Ishikawa (cell line): ENCODE results near the gene TMEM132A.
A peak's percentile ranks its signal among the peaks of the same experiment; 100 is the strongest.

Source experiments
- CEBPB ChIP-seq: IDR thresholded peaks from 2 replicates; pipeline ENCODE4 v1.6.1; 2012
- CREB1 ChIP-seq: IDR thresholded peaks from 2 replicates; pipeline ENCODE4 v1.6.1; 2012; ENCODE audit warnings: low read depth
- EGR1 ChIP-seq: IDR thresholded peaks from 2 replicates; pipeline ENCODE4 v1.6.1; 2012
- EP300 ChIP-seq: IDR thresholded peaks from 2 replicates; pipeline ENCODE4 v1.6.1; 2012; ENCODE audit warnings: borderline replicate concordance
- FOXM1 ChIP-seq: IDR thresholded peaks from 2 replicates; pipeline ENCODE4 v1.6.1; 2012; ENCODE audit warnings: low read depth, borderline replicate concordance
- NFIC ChIP-seq: IDR thresholded peaks from 2 replicates; pipeline ENCODE4 v1.6.1; 2012
- RAD21 ChIP-seq: IDR thresholded peaks from 2 replicates; pipeline ENCODE4 v1.6.1; 2012; ENCODE audit warnings: low read depth
- TAF1 ChIP-seq: IDR thresholded peaks from 2 replicates; pipeline ENCODE4 v1.6.1; 2012; ENCODE audit warnings: low read depth, mild to moderate bottlenecking
- TCF12 ChIP-seq: IDR thresholded peaks from 2 replicates; pipeline ENCODE4 v1.6.1; 2012; ENCODE audit warnings: low read depth
- TEAD4 ChIP-seq: IDR thresholded peaks from 2 replicates; pipeline ENCODE4 v1.6.1; 2012
- YY1 ChIP-seq: IDR thresholded peaks from 2 replicates; pipeline ENCODE4 v1.6.1; 2012; ENCODE audit warnings: low read depth
- ZBTB7A ChIP-seq: IDR thresholded peaks from 2 replicates; pipeline ENCODE4 v1.6.1; 2012; ENCODE audit warnings: low read depth
- TF ChIP-seq, protein P1 (sequence below): IDR thresholded peaks from 2 replicates; pipeline ENCODE4 v1.6.1; 2012
- TF ChIP-seq, protein P2 (sequence below): IDR thresholded peaks from 2 replicates; pipeline ENCODE4 v1.6.1; 2012
- TF ChIP-seq, protein P3 (sequence below): IDR thresholded peaks from 2 replicates; pipeline ENCODE4 v1.6.1; 2012; ENCODE audit warnings: low read depth, mild to moderate bottlenecking

Gene TMEM132A

DNA sequence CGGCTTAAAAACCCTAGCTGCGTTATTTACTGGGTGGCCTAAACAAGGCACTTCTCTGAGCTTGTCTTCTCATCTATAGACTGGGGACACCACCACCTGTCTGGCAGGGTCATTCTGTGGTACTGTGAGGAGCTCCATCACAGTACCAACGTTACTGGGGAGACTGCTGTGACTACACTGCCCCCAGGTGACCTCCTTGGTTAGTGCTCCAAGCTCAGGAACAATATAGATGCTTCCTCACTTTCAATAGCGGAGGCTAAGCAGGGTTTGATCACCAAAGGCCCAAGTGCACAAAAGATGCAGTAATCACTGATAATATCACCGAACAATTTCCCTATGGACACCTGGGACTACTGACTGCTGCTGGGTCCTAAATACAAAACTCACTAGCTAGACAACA, 36.7 kb upstream of the TMEM132A start:
- TF ChIP-seq RAD21 (peak; percentile 62), YY1 (no peak)

DNA sequence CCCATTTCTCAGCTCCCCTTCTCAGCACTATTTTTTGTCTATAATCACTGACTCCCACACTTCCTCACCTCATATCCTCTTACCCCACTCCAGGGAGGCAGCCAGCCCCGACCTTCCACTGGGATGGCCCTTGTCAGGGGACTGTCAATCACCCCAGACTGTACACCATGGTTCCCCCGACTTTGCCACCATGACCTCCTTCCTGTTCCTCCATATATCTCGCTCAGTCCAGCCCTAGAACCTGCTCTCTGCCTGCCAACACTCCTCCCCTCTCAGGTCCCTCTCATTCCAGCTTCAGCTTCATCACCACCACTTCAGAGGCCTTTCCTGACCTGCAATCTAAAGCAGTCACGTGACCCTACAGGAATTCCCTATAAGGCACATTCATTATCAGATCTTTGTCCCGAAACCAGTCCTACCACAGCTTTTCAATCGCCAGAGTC, 34.4 kb upstream of the TMEM132A start:
- TF ChIP-seq CREB1 (no peak), NFIC (no peak), CEBPB (no peak), EGR1 (no peak), TEAD4 (no peak), YY1 (no peak), TAF1 (no peak), EP300 (no peak)

DNA sequence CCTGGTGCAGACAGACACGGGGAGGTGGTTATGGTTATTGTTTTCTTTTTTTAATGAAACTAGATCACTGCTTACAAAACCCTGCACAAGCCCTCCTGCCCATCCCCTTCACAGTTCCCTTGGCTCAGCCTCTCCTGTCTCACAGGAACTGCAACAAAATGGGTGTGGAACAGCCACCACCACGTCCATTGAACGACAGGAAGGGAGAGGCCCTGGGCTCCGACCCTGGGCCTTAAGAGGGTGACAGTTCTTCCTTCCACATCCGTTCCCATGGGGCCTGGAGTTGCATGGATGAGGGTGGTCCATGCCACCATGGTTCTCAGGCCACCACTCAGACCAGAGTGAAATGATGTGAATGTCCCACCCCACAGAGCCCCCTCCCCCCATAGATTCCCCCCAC, 33.6 kb upstream of the TMEM132A start:
- TF ChIP-seq ZBTB7A (no peak), NFIC (no peak), TEAD4 (no peak), YY1 (no peak), EGR1 (no peak), EP300 (no peak), TCF12 (no peak), CREB1 (no peak), CEBPB (no peak), TAF1 (no peak), FOXM1 (no peak), RAD21 (no peak)
- TF ChIP-seq, protein P1, sequence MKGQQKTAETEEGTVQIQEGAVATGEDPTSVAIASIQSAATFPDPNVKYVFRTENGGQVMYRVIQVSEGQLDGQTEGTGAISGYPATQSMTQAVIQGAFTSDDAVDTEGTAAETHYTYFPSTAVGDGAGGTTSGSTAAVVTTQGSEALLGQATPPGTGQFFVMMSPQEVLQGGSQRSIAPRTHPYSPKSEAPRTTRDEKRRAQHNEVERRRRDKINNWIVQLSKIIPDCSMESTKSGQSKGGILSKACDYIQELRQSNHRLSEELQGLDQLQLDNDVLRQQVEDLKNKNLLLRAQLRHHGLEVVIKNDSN = no peak
- TF ChIP-seq, protein P2, sequence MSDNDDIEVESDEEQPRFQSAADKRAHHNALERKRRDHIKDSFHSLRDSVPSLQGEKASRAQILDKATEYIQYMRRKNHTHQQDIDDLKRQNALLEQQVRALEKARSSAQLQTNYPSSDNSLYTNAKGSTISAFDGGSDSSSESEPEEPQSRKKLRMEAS = no peak
- TF ChIP-seq, protein P3, sequence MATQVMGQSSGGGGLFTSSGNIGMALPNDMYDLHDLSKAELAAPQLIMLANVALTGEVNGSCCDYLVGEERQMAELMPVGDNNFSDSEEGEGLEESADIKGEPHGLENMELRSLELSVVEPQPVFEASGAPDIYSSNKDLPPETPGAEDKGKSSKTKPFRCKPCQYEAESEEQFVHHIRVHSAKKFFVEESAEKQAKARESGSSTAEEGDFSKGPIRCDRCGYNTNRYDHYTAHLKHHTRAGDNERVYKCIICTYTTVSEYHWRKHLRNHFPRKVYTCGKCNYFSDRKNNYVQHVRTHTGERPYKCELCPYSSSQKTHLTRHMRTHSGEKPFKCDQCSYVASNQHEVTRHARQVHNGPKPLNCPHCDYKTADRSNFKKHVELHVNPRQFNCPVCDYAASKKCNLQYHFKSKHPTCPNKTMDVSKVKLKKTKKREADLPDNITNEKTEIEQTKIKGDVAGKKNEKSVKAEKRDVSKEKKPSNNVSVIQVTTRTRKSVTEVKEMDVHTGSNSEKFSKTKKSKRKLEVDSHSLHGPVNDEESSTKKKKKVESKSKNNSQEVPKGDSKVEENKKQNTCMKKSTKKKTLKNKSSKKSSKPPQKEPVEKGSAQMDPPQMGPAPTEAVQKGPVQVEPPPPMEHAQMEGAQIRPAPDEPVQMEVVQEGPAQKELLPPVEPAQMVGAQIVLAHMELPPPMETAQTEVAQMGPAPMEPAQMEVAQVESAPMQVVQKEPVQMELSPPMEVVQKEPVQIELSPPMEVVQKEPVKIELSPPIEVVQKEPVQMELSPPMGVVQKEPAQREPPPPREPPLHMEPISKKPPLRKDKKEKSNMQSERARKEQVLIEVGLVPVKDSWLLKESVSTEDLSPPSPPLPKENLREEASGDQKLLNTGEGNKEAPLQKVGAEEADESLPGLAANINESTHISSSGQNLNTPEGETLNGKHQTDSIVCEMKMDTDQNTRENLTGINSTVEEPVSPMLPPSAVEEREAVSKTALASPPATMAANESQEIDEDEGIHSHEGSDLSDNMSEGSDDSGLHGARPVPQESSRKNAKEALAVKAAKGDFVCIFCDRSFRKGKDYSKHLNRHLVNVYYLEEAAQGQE = no peak

DNA sequence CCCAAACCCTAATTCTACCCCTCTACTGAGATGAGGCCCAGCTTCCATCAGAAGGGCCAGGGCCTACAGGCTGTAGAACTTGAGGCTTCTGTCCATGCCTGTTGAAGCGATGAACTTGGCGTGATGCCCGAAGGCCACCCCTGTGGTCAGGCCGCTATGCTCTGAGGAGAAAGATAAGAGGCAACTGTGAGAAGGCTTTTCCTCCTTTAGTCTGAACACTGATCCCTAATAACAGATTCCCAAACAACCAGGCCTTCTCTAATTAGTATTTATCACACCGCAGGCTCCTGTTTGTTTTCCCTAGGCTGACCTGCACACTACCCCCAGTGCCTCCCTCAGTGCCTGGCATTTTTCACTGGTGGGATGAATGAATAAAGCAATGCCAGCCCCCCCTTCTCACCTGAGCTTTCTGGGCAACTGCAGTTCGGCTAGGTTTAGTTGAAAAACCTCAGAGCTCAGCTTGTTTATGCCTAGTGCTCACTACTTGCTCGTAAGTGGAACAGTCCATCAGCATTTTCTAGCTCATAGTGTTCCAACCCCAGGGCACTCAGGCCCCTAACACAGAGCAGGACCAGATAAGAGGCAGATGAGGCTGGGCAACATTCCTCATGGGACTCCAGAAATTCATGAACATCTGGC, 33.0 kb upstream of the TMEM132A start:
- no peak for TF ChIP-seq EP300
- TF ChIP-seq YY1 = no peak
- no peak for TF ChIP-seq TEAD4
- TF ChIP-seq CREB1 = no peak
- TF ChIP-seq FOXM1 = no peak
- no peak for TF ChIP-seq EGR1
- TF ChIP-seq, protein P1 = no peak
- no peak for TF ChIP-seq NFIC
- TF ChIP-seq CEBPB = no peak
- TF ChIP-seq, protein P2 = no peak
- TF ChIP-seq, protein P3 = no peak
- TF ChIP-seq RAD21 = no peak
- no peak for TF ChIP-seq TCF12
- TF ChIP-seq TAF1 = no peak
- no peak for TF ChIP-seq ZBTB7A

DNA sequence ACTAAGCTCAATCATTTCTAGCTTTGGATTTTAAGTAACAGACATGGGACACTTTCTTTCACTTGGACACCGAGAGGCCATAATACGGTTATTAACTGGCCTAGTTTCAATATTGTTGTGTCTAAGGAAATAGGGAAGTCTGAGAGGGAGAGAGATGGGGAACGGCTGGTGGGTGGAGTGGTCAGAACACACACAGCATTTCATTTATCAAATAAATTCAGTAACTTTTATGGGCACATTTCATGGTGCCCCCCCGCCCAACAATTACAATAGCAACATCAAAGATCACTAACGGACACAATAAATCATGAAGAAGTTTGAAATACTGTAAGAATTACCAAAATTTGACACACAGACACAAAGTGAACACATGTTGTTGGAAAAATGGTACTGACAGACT, 28.6 kb upstream of the TMEM132A start:
- TF ChIP-seq EGR1 = no peak
- TF ChIP-seq, protein P3 = no peak
- TF ChIP-seq EP300 = no peak
- TF ChIP-seq NFIC = no peak
- TF ChIP-seq, protein P2 = no peak
